ENCODE measurements around the gene HAGH.

HAGH gene

GRCh38 chr16:1819611-1820010 lies 7.0 kb downstream of the HAGH start:
- H3K4me3 ChIP-seq (ENCODE audit: low read depth, low read length) = no peak overlapping the region
- DNase-seq (ENCODE audit: low read depth) = no peak
- in situ Hi-C loops (cut with HindIII; ENCODE audit: low sequenced_read_pairs) = no loop called here
- TF ChIP-seq, protein P1, sequence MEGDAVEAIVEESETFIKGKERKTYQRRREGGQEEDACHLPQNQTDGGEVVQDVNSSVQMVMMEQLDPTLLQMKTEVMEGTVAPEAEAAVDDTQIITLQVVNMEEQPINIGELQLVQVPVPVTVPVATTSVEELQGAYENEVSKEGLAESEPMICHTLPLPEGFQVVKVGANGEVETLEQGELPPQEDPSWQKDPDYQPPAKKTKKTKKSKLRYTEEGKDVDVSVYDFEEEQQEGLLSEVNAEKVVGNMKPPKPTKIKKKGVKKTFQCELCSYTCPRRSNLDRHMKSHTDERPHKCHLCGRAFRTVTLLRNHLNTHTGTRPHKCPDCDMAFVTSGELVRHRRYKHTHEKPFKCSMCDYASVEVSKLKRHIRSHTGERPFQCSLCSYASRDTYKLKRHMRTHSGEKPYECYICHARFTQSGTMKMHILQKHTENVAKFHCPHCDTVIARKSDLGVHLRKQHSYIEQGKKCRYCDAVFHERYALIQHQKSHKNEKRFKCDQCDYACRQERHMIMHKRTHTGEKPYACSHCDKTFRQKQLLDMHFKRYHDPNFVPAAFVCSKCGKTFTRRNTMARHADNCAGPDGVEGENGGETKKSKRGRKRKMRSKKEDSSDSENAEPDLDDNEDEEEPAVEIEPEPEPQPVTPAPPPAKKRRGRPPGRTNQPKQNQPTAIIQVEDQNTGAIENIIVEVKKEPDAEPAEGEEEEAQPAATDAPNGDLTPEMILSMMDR (IDR thresholded peaks at IDR 0.05; ENCODE audit: low read depth, low read length, missing control alignments) = no peak

DNA sequence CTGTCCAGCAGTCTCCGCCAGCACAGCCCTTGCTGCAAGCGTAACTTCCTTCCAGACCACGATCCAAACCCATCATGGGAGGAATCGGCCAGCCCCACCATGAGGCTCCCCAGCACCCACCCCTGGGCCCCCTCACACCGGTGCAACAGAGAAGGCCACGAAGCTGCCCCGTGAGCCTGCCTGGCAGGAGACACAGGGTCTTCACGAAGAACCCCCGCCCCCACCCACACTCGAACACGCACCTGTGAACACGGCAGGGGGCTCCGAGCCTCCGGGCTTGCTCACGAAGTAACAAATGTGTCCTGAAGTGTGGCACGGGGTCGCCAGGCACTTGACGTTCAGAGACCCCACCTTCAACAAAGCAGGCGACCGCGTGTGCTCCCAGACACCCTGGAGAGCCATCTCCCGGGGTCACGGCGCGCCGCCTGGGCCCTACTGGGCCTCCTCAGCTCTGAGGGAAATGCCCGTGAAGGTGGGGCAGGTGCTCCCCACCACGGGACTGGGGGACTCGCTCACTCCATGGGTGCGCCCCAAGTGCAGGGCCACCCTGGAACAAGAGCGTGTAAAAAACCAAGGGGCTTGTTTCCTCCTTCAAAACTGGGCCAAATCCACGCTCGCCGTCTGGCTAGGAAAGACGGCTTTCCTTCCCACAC lies 7.6 kb downstream of the HAGH start:
- DNase-seq (ENCODE audit: low read depth) = no peak
- in situ Hi-C loops (cut with HindIII; ENCODE audit: low sequenced_read_pairs) = no loop called here
- TF ChIP-seq, protein P1 (IDR thresholded peaks at IDR 0.05; ENCODE audit: low read depth, low read length, missing control alignments) = no peak
- H3K4me3 ChIP-seq (ENCODE audit: low read depth, low read length) = no peak overlapping the region

- TF ChIP-seq, protein P1 (IDR thresholded peaks at IDR 0.05; ENCODE audit: low read depth, low read length, missing control alignments) = no peak
- H3K4me3 ChIP-seq (ENCODE audit: low read depth, low read length) = no peak overlapping the region
- DNase-seq (ENCODE audit: low read depth) = no peak
- in situ Hi-C loops (cut with HindIII; ENCODE audit: low sequenced_read_pairs) = no loop called here
These were observed 8.3 kb downstream of the HAGH start for GRCh38 chr16:1818204-1818872.

- in situ Hi-C loops (cut with HindIII; ENCODE audit: low sequenced_read_pairs) = no loop called here
These were observed 8.9 kb downstream of the HAGH start for GRCh38 chr16:1817716-1818115.

DNA sequence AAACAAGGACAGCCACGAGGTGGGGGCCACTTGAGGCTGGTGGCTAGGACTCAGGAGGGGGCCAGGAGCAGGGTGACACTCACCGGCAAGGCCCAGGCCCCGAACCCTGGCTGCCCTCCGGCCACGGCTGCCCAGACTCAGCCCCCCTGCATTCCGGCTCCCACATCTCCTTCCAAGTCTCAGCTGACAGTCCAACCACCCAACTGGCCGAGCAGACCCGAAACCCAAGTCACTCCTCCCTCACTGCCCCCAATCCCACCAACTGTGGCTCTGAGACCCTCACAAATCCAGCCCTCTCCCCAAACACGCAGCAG lies 9.4 kb downstream of the HAGH start:
- in situ Hi-C loops (cut with HindIII; ENCODE audit: low sequenced_read_pairs) = no loop called here
- TF ChIP-seq, protein P1 (IDR thresholded peaks at IDR 0.05; ENCODE audit: low read depth, low read length, missing control alignments) = no peak
- H3K4me3 ChIP-seq (ENCODE audit: low read depth, low read length) = no peak overlapping the region
- no peak for DNase-seq (ENCODE audit: low read depth)

More at GRCh38 chr16:1817716-1818115, 8.9 kb downstream of the HAGH start:
- no peak overlapping the region for H3K4me3 ChIP-seq (ENCODE audit: low read depth, low read length)
- DNase-seq (ENCODE audit: low read depth) = no peak
- TF ChIP-seq, protein P1 (IDR thresholded peaks at IDR 0.05; ENCODE audit: low read depth, low read length, missing control alignments) = no peak

DNA sequence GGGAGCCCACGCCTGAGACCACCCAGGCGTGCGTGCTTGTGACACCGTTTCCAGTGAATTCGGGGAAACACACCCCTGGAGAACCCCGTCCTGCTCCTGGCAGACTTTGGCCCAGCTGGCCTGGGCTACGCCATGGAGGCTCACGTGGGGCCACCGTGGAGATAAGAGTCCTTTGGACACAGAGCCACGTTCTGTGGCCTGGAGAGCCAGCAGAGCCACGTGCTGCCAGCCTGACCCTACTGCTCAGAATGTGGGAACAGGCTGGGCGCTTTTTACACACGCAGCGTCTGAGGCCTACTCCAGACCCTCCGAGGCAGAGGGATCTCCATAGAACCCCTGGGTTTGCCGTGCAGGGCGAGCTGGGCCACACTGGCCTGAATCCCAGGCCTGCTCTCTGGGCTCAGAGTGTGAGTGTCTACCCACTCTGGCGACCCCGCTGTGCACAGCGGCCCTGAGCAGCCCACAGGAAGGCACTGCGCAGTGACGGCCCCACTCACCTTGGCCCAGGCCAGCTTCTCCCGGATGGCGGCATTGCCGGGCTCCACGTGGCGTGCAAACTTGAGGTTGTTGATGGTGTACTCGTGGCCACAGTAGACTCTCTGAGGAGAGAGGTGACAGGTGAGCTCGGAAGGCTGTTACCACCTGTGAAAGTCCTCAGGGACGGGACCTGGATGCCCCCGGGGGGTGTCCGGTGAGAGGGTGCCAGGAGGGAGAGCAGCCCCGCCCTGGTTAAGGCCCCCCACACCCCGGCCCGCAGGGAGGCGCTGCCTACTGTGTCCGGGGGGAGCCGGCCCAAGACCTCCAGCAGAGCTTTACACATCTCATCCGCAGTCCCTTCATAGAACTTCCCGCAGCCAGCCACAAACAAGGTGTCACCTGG lies 10.0 kb downstream of the HAGH start:
- TF ChIP-seq, protein P1 (IDR thresholded peaks at IDR 0.05; ENCODE audit: low read depth, low read length, missing control alignments) = no peak
- in situ Hi-C loops (cut with HindIII; ENCODE audit: low sequenced_read_pairs) = no loop called here

More for the DNA sequence above, 10.0 kb downstream of the HAGH start:
- no peak overlapping the region for H3K4me3 ChIP-seq (ENCODE audit: low read depth, low read length)
- no peak for DNase-seq (ENCODE audit: low read depth)
